Erythroblast (primary cell): ENCODE measurements around the gene TBC1D16.

ENCODE experiments used
- GATA1 ChIP-seq: IDR thresholded peaks from 2 replicates; pipeline ENCODE4 v1.6.1; 2011; ENCODE audit warnings: low read depth, mild to moderate bottlenecking, control low read depth, low read length, moderate library complexity
- POLR2A ChIP-seq: IDR thresholded peaks from 2 replicates; pipeline ENCODE4 v1.6.1; 2011; ENCODE audit warnings: mild to moderate bottlenecking, low read length

- TF ChIP-seq POLR2A: no peak
- TF ChIP-seq GATA1: no peak
Observed at GRCh38 chr17:80035937-80036714, 454 bp upstream of the TBC1D16 start, which contains the start of gene CCDC40.
